T-helper 2 cell (primary cell): ENCODE measurements around the gene ZMYM4.

Experiments used
- DNase-seq, 5 experiments: peaks; one replicate each; pipeline versions ENCODE4 v3.0.0 to v3.0.0-alpha.2; 2012 to 2022

Gene ZMYM4

GRCh38 chr1:35278886-35279554 lies 10.5 kb downstream of the ZMYM4 start:
- DNase-seq, result no peak

- no peak for DNase-seq
Observed at GRCh38 chr1:35279555-35279904, 11.0 kb downstream of the ZMYM4 start.

GRCh38 chr1:35280006-35280405 lies 11.5 kb downstream of the ZMYM4 start:
- DNase-seq, result no peak

- no peak for DNase-seq
Observed at GRCh38 chr1:35281565-35281964, 13.1 kb downstream of the ZMYM4 start.

- DNase-seq, result no peak
Observed at GRCh38 chr1:35282172-35282571, 13.7 kb downstream of the ZMYM4 start.

- DNase-seq, result no peak
Observed at GRCh38 chr1:35284852-35285251, 16.3 kb downstream of the ZMYM4 start.

GRCh38 chr1:35285771-35286606 lies 17.5 kb downstream of the ZMYM4 start:
- DNase-seq, result peak in 1 of 5 experiments; percentile 84

GRCh38 chr1:35287807-35288640 lies 19.5 kb downstream of the ZMYM4 start:
- DNase-seq, result peak in 1 of 5 experiments; percentile 44

- DNase-seq, result no peak
Observed at GRCh38 chr1:35288761-35289160, 20.3 kb downstream of the ZMYM4 start.

- DNase-seq, result no peak
Observed at GRCh38 chr1:35290452-35290851, 21.9 kb downstream of the ZMYM4 start.

- no peak for DNase-seq
Observed at GRCh38 chr1:35294809-35295208, 26.3 kb downstream of the ZMYM4 start.

- DNase-seq, result no peak
Observed at GRCh38 chr1:35297886-35298285, 29.4 kb downstream of the ZMYM4 start.

- DNase-seq, result peak in 3 of 5 experiments; percentile 5 to 67 (median 20)
Observed at GRCh38 chr1:35298464-35298863, 30.0 kb downstream of the ZMYM4 start.

- DNase-seq, result no peak
Observed at GRCh38 chr1:35300376-35300775, 31.9 kb downstream of the ZMYM4 start.

- DNase-seq, result no peak
Observed at GRCh38 chr1:35301674-35302392, 33.3 kb downstream of the ZMYM4 start.

- DNase-seq, result no peak
Observed at GRCh38 chr1:35305383-35305782, 36.9 kb downstream of the ZMYM4 start.

GRCh38 chr1:35315649-35316048 lies 47.1 kb downstream of the ZMYM4 start:
- no peak for DNase-seq

- DNase-seq, result no peak
Observed at GRCh38 chr1:35316264-35316663, 47.8 kb downstream of the ZMYM4 start.

GRCh38 chr1:35319988-35320713 lies 51.6 kb downstream of the ZMYM4 start:
- DNase-seq, result no peak

- no peak for DNase-seq
Observed at GRCh38 chr1:35320937-35321336, 52.4 kb downstream of the ZMYM4 start.

- DNase-seq, result no peak
Observed at GRCh38 chr1:35324486-35324885, 56.0 kb downstream of the ZMYM4 start.
